Motor neuron (in vitro differentiated cells): ENCODE data around the gene BEAN1. TPM values are rescaled to one million over a fixed set of nuclear protein-coding genes. Genes with fewer than 3 reads are reported as not detected.
"Not testable (repeated sequence)": the region's sequence is repeated elsewhere in the genome, so short reads cannot be mapped to it uniquely, and the experiment has no call there.

Source experiments
- ATAC-seq, 8 experiments: fragments of 200-7000 bp; cut with Tn5 transposase; replicated peaks in 6 of 8; 2 replicates each; pipeline ENCODE4 v1.8.0; 2021; ENCODE audit warnings: mild to moderate bottlenecking in 8 of 8, moderate library complexity in 8 of 8
- H3K27ac ChIP-seq, 2 donors: fragments of 250-450 bp; sonication (Bioruptor Pico); 2 replicates each; pipeline ENCODE4 v1.9.0; 2021; ENCODE audit warnings: antibody characterized with exemption in 2 of 2, mild to moderate bottlenecking in 2 of 2, moderate library complexity in 1 of 2
- H3K4me1 ChIP-seq, 2 donors: fragments of 250-450 bp; sonication (Bioruptor Pico); replicated peaks in 1 of 2; 2 replicates each; pipeline ENCODE4 v1.6.1; 2021; ENCODE audit warnings: antibody characterized with exemption in 2 of 2, mild to moderate bottlenecking in 2 of 2, moderate library complexity in 1 of 2
- H3K4me3 ChIP-seq, 5 donors: fragments of 250-450 bp; sonication (Bioruptor Pico); 2 replicates each; pipeline ENCODE4 v1.9.0; 2021; ENCODE audit warnings: antibody characterized with exemption in 5 of 5, mild to moderate bottlenecking in 5 of 5, moderate library complexity in 4 of 5
- WGBS, 10 experiments: fragments of 450-650 bp; shearing (Covaris generic); methylation state at CpG; one replicate each; pipeline ENCODE4 v1.0.0; 2022; 5-methylcytosine and 5-hydroxymethylcytosine counted together
- in situ Hi-C, 9 experiments: fragments of 400-800 bp; cut with MboI; loops; one replicate each; pipeline ENCODE4 v1.15.0; 2021; ENCODE audit warnings: low sequenced_read_pairs in 9 of 9, low pct_unique_long_range_greater_than_20kb in 2 of 9; ENCODE audit not compliant: unreplicated experiment in 9 of 9
- total RNA-seq, 8 experiments: library from RNA; unstranded; fragments of 300-600 nt; gene quantifications; 2 replicates each; pipeline versions ENCODE4 v1.2.3 to v1.2.4, GENCODE V29; 2022

The BEAN1 gene
- total RNA-seq, 8 experiments from 2014 or later = 1.5 to 11.5 (median 3.3) TPM

- in situ Hi-C loops = no loop called here
- WGBS, 10 experiments = 17 to 100% (median 69%) methylated on average over 1 to 4 of the region's 10 CpGs; no CpG with 5 or more reads in 4 of the 10 experiments
These were observed 13.2 kb downstream of the BEAN1 start for GRCh38 chr16:66440271-66440802.

GRCh38 chr16:66440970-66441369 is 13.9 kb downstream of the BEAN1 start:
- ATAC-seq = no peak
- 22 to 97% (median 83%) methylated on average over 4 to 11 of the region's 11 CpGs; no CpG with 5 or more reads in 3 of the 10 experiments for WGBS, 10 experiments
- H3K4me3 ChIP-seq = no peak overlapping the region
- in situ Hi-C loops = no loop called here
- H3K27ac ChIP-seq = no peak overlapping the region
- H3K4me1 ChIP-seq = no peaks in the 10 kb centered on the region

More at GRCh38 chr16:66440271-66440802, 13.2 kb downstream of the BEAN1 start:
- H3K4me3 ChIP-seq = no peak overlapping the region
- no peak for ATAC-seq
- H3K4me1 ChIP-seq = no peaks in the 10 kb centered on the region
- H3K27ac ChIP-seq = no peak overlapping the region

- in situ Hi-C loops = no loop called here
- ATAC-seq = no peak
These were observed 14.7 kb downstream of the BEAN1 start for GRCh38 chr16:66441586-66442375.

GRCh38 chr16:66442502-66443268 is 15.6 kb downstream of the BEAN1 start:
- no peak overlapping the region for H3K27ac ChIP-seq
- no peak overlapping the region for H3K4me3 ChIP-seq
- 27 to 100% (median 65%) methylated on average over 1 to 5 of the region's 6 CpGs; no CpG with 5 or more reads in 2 of the 10 experiments for WGBS, 10 experiments
- in situ Hi-C loops = no loop called here
- ATAC-seq = no peak
- H3K4me1 ChIP-seq = no peaks in the 10 kb centered on the region

More at GRCh38 chr16:66441586-66442375, 14.7 kb downstream of the BEAN1 start:
- 17% methylated on average over 1 of the region's 7 CpGs; no CpG with 5 or more reads in 8 of the 10 experiments for WGBS, 10 experiments
- Histone ChIP-seq H3K4me3 (no peak overlapping the region), H3K27ac (no peak overlapping the region), H3K4me1 (no peaks in the 10 kb centered on the region)

DNA sequence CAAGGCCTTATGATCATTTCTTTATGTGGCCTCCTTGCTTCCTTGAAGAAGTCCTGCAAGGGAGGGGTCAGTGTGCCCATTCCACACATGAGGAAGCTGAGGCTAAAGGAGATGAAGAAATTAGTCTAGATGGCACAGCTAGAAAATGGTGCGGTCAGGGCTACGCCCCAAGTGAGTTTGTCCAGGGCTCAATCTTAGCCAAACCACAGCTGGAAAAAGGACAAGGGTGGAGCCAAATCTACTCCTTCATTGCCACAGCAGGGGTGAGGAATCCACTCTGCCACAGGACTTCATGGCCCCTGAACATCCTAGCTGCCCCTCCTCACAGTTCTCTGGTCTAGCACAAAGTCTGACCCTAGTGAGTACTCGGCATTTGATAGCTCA is 16.2 kb downstream of the BEAN1 start:
- peak in 2 of 8 experiments; percentile 20 to 25 for ATAC-seq
- no peak overlapping the region for H3K4me3 ChIP-seq
- H3K4me1 ChIP-seq = no peaks in the 10 kb centered on the region
- in situ Hi-C loops = no loop called here
- WGBS, 10 experiments = 43 to 100% (median 80%) methylated on average over 1 to 2 of the region's 3 CpGs; no CpG with 5 or more reads in 5 of the 10 experiments
- H3K27ac ChIP-seq = no peak overlapping the region

DNA sequence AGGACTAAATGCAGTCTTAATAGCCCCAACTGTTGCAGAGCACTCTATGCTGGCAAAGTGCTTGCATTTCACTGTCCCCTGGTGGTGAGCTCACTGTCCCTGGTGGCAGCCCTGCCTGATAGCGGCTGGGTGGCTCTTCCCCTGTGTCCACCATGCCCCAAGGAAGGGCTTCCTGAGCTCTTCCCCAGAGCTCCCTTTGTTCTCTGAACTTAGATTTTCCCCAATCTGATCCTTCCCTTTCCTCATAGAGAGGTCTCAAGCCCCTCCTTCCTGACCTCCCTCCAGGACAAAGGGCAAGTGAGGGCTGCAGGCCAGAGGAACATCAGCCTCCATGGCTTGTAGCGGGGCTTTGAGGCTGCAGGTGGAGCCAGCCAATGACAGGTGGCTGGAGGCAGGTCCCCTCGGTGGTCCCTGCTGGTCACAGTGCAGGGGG is 17.0 kb downstream of the BEAN1 start:
- H3K4me1 ChIP-seq = no peaks in the 10 kb centered on the region
- ATAC-seq = peak in 1 of 8 experiments; percentile 44
- no peak overlapping the region for H3K4me3 ChIP-seq
- WGBS, 10 experiments = 40 to 80% (median 64%) methylated on average over 1 to 2 of the region's 3 CpGs; no CpG with 5 or more reads in 6 of the 10 experiments
- no peak overlapping the region for H3K27ac ChIP-seq
- in situ Hi-C loops = no loop called here

- 0 to 86% (median 71%) methylated on average over 1 of the region's 1 CpG; no CpG with 5 or more reads in 7 of the 10 experiments for WGBS, 10 experiments
- ATAC-seq = no peak
- Histone ChIP-seq H3K27ac (no peak overlapping the region), H3K4me3 (no peak overlapping the region), H3K4me1 (no peaks in the 10 kb centered on the region)
- in situ Hi-C loops = no loop called here
These were observed 19.6 kb downstream of the BEAN1 start for GRCh38 chr16:66446737-66447136.

DNA sequence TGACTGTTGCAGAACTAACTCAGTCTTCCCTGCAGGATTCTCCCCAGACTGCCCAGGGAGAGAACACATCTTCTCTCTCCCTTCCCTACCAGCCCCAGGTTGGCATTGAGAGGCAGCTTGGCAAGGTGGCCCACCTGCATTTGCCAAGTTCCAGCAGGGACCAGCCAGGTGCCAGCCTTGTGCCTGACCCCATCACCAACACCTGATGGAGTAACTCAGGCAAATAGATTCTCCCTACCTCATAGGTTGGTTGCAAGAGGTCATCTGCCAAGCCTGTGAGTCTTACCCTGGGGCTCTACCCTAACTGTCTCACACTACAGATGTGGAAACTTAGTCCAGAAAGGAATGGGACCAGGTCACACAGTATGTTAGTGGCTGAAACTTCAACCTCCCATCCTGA is 20.4 kb downstream of the BEAN1 start:
- Histone ChIP-seq H3K4me1 (no peaks in the 10 kb centered on the region), H3K27ac (no peak overlapping the region), H3K4me3 (no peak overlapping the region)
- ATAC-seq = no peak
- in situ Hi-C loops = no loop called here

DNA sequence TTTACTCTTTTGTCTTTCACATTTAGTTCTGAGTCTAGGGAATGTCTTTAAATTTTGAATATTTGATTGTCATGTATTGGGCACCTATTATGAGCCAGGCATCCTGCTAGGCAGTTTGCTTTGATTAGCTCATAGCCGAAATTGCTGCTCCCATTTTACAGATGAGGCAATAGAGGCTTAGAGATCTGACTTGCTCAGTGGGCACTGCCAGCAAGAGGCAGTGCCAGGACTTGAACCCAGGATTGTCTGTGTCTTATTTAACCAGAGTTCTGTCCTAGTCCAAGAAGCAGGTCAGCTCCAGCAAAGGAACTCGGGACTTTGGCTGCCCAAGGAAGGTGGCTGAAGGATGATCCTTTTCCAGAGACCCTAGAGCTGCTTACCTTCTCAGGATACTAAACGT is 24.5 kb downstream of the BEAN1 start:
- Histone ChIP-seq H3K27ac (no peak overlapping the region), H3K4me1 (no peaks in the 10 kb centered on the region), H3K4me3 (no peak overlapping the region)
- 42 to 86% (median 72%) methylated on average over 1 to 3 of the region's 3 CpGs; no CpG with 5 or more reads in 4 of the 10 experiments for WGBS, 10 experiments
- in situ Hi-C loops = no loop called here
- ATAC-seq = no peak

- ATAC-seq, in situ Hi-C loops, H3K4me3 ChIP-seq, H3K27ac ChIP-seq, H3K4me1 ChIP-seq: not testable (repeated sequence)
- 17 to 100% (median 90%) methylated on average over 1 of the region's 1 CpG; no CpG with 5 or more reads in 4 of the 10 experiments for WGBS, 10 experiments
These were observed 26.1 kb downstream of the BEAN1 start for GRCh38 chr16:66453230-66453629.

- Histone ChIP-seq H3K4me3 (no peak overlapping the region), H3K4me1 (no peaks in the 10 kb centered on the region), H3K27ac (no peak overlapping the region)
- 0 to 83% (median 50%) methylated on average over 1 of the region's 1 CpG; no CpG with 5 or more reads in 3 of the 10 experiments for WGBS, 10 experiments
- in situ Hi-C loops = no loop called here
- ATAC-seq = no peak
These were observed 27.7 kb downstream of the BEAN1 start for GRCh38 chr16:66454751-66455150.

DNA sequence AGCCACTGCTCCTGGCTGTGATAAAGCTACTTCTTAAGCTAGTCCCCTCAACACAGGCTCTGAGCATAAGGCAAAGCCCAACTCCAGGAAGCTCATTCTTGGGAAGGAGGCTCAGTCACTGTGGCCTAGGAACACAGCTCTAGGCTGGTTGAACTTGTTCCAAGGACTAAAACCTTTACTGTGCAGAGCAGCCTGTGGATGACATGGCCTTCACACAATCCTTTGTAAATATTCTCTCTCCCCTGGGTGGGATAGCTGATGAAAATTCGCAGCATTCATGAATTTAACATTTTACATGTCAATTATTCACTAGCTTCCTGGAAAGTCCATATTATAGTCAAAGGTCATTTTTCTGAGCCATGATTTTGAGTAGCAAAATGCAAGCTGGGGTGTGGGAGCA is 28.9 kb downstream of the BEAN1 start:
- in situ Hi-C loops = no loop called here
- 0 to 100% (median 0%) methylated on average over 1 of the region's 1 CpG; no CpG with 5 or more reads in 7 of the 10 experiments for WGBS, 10 experiments
- Histone ChIP-seq H3K4me3 (no peak overlapping the region), H3K27ac (no peak overlapping the region), H3K4me1 (peaks cover 0 to 3% of the 10 kb centered on the region in 2 donors)
- peak in 4 of 8 experiments; percentile 51 to 76 (median 72) for ATAC-seq

DNA sequence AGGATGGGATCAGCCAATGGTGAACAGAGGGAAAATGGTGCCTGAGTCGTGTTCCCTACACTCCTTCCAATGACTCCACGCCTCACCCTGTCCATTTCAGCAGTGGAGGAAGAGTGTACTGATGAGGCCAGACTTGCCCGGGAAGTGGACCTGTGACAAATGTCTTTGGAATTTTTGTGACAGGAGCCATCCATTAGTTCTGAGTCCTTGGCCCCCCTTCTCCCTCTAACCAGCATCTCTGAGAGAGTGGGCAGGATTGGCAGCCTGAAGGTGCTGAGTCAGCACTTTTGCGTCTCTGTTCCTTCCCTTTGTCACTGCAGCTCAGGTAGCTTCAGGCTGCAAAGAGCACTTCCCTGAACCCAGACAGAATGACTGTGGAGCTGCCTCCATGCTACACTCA is 30.8 kb downstream of the BEAN1 start:
- Histone ChIP-seq H3K4me1 (peaks cover 0 to 3% of the 10 kb centered on the region in 2 donors), H3K27ac (no peak overlapping the region), H3K4me3 (no peak overlapping the region)
- no peak for ATAC-seq
- WGBS, 10 experiments = 17 to 100% (median 67%) methylated on average over 1 to 3 of the region's 4 CpGs; no CpG with 5 or more reads in 5 of the 10 experiments
- in situ Hi-C loops = no loop called here
